ENCODE results near the gene NTF4.
"Not testable (repeated sequence)": the region's sequence is repeated elsewhere in the genome, so short reads cannot be mapped to it uniquely, and the experiment has no call there.

Gene NTF4

GRCh38 chr19:49042666-49043065 is 22.0 kb downstream of the NTF4 start:
- H3K27me3 ChIP-seq (ENCODE audit: insufficient read depth, poor library complexity, severe bottlenecking); H3K27ac ChIP-seq (replicated peaks); DNase-seq (ENCODE audit: low read depth in 1 of 2, low spot score in 1 of 2); H3K4me3 ChIP-seq (replicated peaks; ENCODE audit: insufficient read depth, low read length): not testable (repeated sequence)

- Histone ChIP-seq H3K4me3 (replicated peaks; ENCODE audit: insufficient read depth, low read length) (no peak overlapping the region), H3K27me3 (ENCODE audit: insufficient read depth, poor library complexity, severe bottlenecking) (no peaks in the 10 kb centered on the region), H3K27ac (replicated peaks) (no peak overlapping the region)
- TF ChIP-seq POLR2AphosphoS5 (IDR thresholded peaks at IDR 0.05; ENCODE audit: low read depth), result no peak
- DNase-seq (ENCODE audit: low read depth in 1 of 2, low spot score in 1 of 2), result no peak
Measured at GRCh38 chr19:49042177-49042576, 22.4 kb downstream of the NTF4 start.

GRCh38 chr19:49039736-49040135 is 24.9 kb downstream of the NTF4 start:
- not testable (repeated sequence) for H3K27ac ChIP-seq (replicated peaks); H3K4me3 ChIP-seq (replicated peaks; ENCODE audit: insufficient read depth, low read length); H3K27me3 ChIP-seq (ENCODE audit: insufficient read depth, poor library complexity, severe bottlenecking); DNase-seq (ENCODE audit: low read depth in 1 of 2, low spot score in 1 of 2)

- not testable (repeated sequence) for H3K27ac ChIP-seq (replicated peaks); DNase-seq (ENCODE audit: low read depth in 1 of 2, low spot score in 1 of 2)
Measured at GRCh38 chr19:49038557-49039276, 25.9 kb downstream of the NTF4 start.

GRCh38 chr19:49038111-49038510 is 26.5 kb downstream of the NTF4 start:
- not testable (repeated sequence) for H3K27ac ChIP-seq (replicated peaks); H3K27me3 ChIP-seq (ENCODE audit: insufficient read depth, poor library complexity, severe bottlenecking); DNase-seq (ENCODE audit: low read depth in 1 of 2, low spot score in 1 of 2); H3K4me3 ChIP-seq (replicated peaks; ENCODE audit: insufficient read depth, low read length)

More at GRCh38 chr19:49038557-49039276, 25.9 kb downstream of the NTF4 start:
- H3K4me3 ChIP-seq (replicated peaks; ENCODE audit: insufficient read depth, low read length); H3K27me3 ChIP-seq (ENCODE audit: insufficient read depth, poor library complexity, severe bottlenecking): not testable (repeated sequence)

- DNase-seq (ENCODE audit: low read depth in 1 of 2, low spot score in 1 of 2), result peak in 1 of 2 experiments; percentile 42
- TF ChIP-seq CTCF (IDR thresholded peaks at IDR 0.05; ENCODE audit: insufficient read depth, low read length), result peak; percentile 49
- peak; percentile 16; the same call in 1 of the 2 replicates for TF ChIP-seq SPI1 (IDR thresholded peaks at IDR 0.05; ENCODE audit: borderline replicate concordance, low read depth)
- not testable (repeated sequence) for H3K27me3 ChIP-seq (ENCODE audit: insufficient read depth, poor library complexity, severe bottlenecking); H3K4me3 ChIP-seq (replicated peaks; ENCODE audit: insufficient read depth, low read length); H3K27ac ChIP-seq (replicated peaks)
Measured at GRCh38 chr19:49036815-49037214, 27.8 kb downstream of the NTF4 start, which contains the start of gene CGB1. Gene CGB1 (minus strand): TSS chr19:49036895. CDS start chr19:49036711, 184 bp downstream.

- H3K27me3 ChIP-seq (ENCODE audit: insufficient read depth, poor library complexity, severe bottlenecking); H3K27ac ChIP-seq (replicated peaks); H3K4me3 ChIP-seq (replicated peaks; ENCODE audit: insufficient read depth, low read length): not testable (repeated sequence)
- peak in 1 of 2 experiments; percentile 25 for DNase-seq (ENCODE audit: low read depth in 1 of 2, low spot score in 1 of 2)
Measured at GRCh38 chr19:49031642-49032301, 32.8 kb downstream of the NTF4 start, which contains the start of gene CGB2. Gene CGB2 (plus strand): TSS chr19:49031890. CDS start chr19:49032096, 206 bp downstream.

GRCh38 chr19:49030323-49030722 is 34.3 kb downstream of the NTF4 start:
- H3K27ac ChIP-seq (replicated peaks); H3K4me3 ChIP-seq (replicated peaks; ENCODE audit: insufficient read depth, low read length); H3K27me3 ChIP-seq (ENCODE audit: insufficient read depth, poor library complexity, severe bottlenecking); DNase-seq (ENCODE audit: low read depth in 1 of 2, low spot score in 1 of 2): not testable (repeated sequence)

GRCh38 chr19:49029749-49030148 is 34.9 kb downstream of the NTF4 start:
- not testable (repeated sequence) for H3K27ac ChIP-seq (replicated peaks); H3K4me3 ChIP-seq (replicated peaks; ENCODE audit: insufficient read depth, low read length); H3K27me3 ChIP-seq (ENCODE audit: insufficient read depth, poor library complexity, severe bottlenecking); DNase-seq (ENCODE audit: low read depth in 1 of 2, low spot score in 1 of 2)

GRCh38 chr19:49028686-49029085 is 35.9 kb downstream of the NTF4 start:
- not testable (repeated sequence) for DNase-seq (ENCODE audit: low read depth in 1 of 2, low spot score in 1 of 2); H3K27ac ChIP-seq (replicated peaks); H3K4me3 ChIP-seq (replicated peaks; ENCODE audit: insufficient read depth, low read length); H3K27me3 ChIP-seq (ENCODE audit: insufficient read depth, poor library complexity, severe bottlenecking)

GRCh38 chr19:49025599-49025998 is 39.0 kb downstream of the NTF4 start:
- not testable (repeated sequence) for H3K27me3 ChIP-seq (ENCODE audit: insufficient read depth, poor library complexity, severe bottlenecking); H3K4me3 ChIP-seq (replicated peaks; ENCODE audit: insufficient read depth, low read length); DNase-seq (ENCODE audit: low read depth in 1 of 2, low spot score in 1 of 2); H3K27ac ChIP-seq (replicated peaks)

GRCh38 chr19:49025088-49025487 is 39.5 kb downstream of the NTF4 start:
- not testable (repeated sequence) for H3K27ac ChIP-seq (replicated peaks); H3K4me3 ChIP-seq (replicated peaks; ENCODE audit: insufficient read depth, low read length); DNase-seq (ENCODE audit: low read depth in 1 of 2, low spot score in 1 of 2)
- H3K27me3 ChIP-seq (ENCODE audit: insufficient read depth, poor library complexity, severe bottlenecking), result peaks cover 11% of the 10 kb centered on the region

GRCh38 chr19:49024233-49024632 is 40.4 kb downstream of the NTF4 start, which contains the start of gene CGB3:
Gene CGB3 (minus strand): TSS chr19:49024333. CDS start chr19:49023971, 362 bp downstream.
- H3K4me3 ChIP-seq (replicated peaks; ENCODE audit: insufficient read depth, low read length); H3K27ac ChIP-seq (replicated peaks); DNase-seq (ENCODE audit: low read depth in 1 of 2, low spot score in 1 of 2): not testable (repeated sequence)
- H3K27me3 ChIP-seq (ENCODE audit: insufficient read depth, poor library complexity, severe bottlenecking), result peaks cover 19% of the 10 kb centered on the region
